ENCODE results near the gene ABL2. TPM values are rescaled to one million over a fixed set of nuclear protein-coding genes. Genes with fewer than 3 reads are reported as not detected.

Gene ABL2
- total and polyA plus RNA-seq, 9 of the 15 experiments (the other 6 are each of a cell fraction or from before 2014, with no cell fraction given): 1.4 to 15.0 (median 8.6) TPM

DNA sequence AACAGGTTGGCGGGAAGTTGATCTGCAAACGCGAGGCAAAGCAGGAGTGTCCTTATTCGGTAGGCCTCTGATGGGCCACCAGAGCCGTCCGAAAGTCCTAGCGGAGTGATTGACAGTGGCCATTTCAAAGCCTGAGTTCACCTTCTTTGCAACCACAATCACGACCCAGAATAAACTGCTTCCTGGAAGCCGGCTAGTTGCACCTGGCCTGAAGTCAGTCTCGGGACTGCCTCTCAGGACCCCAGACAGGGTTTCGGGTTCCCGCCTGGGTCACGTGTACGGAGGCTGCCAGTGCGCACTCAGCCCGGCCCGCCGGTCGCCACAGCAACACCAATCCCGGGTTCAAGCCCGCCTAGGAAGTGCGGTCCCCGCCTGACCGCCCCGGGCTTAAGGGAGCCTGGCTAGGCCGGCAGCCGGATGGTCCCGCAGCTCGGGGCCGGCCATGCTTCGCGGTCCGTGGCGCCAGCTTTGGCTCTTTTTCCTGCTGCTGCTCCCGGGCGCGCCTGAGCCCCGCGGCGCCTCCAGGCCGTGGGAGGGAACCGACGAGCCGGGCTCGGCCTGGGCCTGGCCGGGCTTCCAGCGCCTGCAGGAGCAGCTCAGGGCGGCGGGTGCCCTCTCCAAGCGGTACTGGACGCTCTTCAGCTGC, 147.7 kb downstream of the ABL2 start, which contains the start of gene TOR3A (continued):
- TF ChIP-seq, protein P1, sequence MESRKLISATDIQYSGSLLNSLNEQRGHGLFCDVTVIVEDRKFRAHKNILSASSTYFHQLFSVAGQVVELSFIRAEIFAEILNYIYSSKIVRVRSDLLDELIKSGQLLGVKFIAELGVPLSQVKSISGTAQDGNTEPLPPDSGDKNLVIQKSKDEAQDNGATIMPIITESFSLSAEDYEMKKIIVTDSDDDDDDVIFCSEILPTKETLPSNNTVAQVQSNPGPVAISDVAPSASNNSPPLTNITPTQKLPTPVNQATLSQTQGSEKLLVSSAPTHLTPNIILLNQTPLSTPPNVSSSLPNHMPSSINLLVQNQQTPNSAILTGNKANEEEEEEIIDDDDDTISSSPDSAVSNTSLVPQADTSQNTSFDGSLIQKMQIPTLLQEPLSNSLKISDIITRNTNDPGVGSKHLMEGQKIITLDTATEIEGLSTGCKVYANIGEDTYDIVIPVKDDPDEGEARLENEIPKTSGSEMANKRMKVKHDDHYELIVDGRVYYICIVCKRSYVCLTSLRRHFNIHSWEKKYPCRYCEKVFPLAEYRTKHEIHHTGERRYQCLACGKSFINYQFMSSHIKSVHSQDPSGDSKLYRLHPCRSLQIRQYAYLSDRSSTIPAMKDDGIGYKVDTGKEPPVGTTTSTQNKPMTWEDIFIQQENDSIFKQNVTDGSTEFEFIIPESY (CRISPR knock-in tag; IDR thresholded peaks at IDR 0.05): peak; percentile 86
- TF ChIP-seq, protein P2, sequence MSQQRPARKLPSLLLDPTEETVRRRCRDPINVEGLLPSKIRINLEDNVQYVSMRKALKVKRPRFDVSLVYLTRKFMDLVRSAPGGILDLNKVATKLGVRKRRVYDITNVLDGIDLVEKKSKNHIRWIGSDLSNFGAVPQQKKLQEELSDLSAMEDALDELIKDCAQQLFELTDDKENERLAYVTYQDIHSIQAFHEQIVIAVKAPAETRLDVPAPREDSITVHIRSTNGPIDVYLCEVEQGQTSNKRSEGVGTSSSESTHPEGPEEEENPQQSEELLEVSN (IDR thresholded peaks at IDR 0.05; ENCODE audit: borderline replicate concordance in 1 of 2, extremely low read depth in 1 of 2, insufficient read depth in 1 of 2, insufficient read length in 1 of 2, low read depth in 1 of 2, low read length in 1 of 2, poor library complexity in 1 of 2, severe bottlenecking in 1 of 2): peak; percentile 89 to 90
- TF ChIP-seq MYC (IDR thresholded peaks at IDR 0.05; ENCODE audit: low read depth, low read length) (peak; percentile 63; the same call in 1 of the 2 replicates), MYC (CRISPR knock-in tag; IDR thresholded peaks at IDR 0.05; ENCODE audit: borderline replicate concordance, low read depth) (no peak), RCOR1 (IDR thresholded peaks at IDR 0.05; ENCODE audit: borderline replicate concordance in 1 of 2, low read depth in 2 of 2, low read length in 2 of 2) (peak in 1 of 2 experiments; percentile 84; a peak in 1 of 4 replicates), ZNF586 (CRISPR knock-in tag; conservative IDR thresholded peaks at IDR 0.05) (no peak), MAZ (CRISPR knock-in tag; conservative IDR thresholded peaks at IDR 0.05 in 1 of 2, IDR thresholded peaks at IDR 0.05 in 1 of 2) (peak in 1 of 2 experiments; percentile 56; a peak in 2 of 4 replicates), SUPT5H (IDR thresholded peaks at IDR 0.05) (peak; percentile 84), ILK (tag; IDR thresholded peaks at IDR 0.05; ENCODE audit: borderline replicate concordance, low read depth) (no peak), KDM1A (IDR thresholded peaks at IDR 0.05) (peak; percentile 51 to 57; a peak in 2 of 4 replicates)
- TF ChIP-seq, protein P3, sequence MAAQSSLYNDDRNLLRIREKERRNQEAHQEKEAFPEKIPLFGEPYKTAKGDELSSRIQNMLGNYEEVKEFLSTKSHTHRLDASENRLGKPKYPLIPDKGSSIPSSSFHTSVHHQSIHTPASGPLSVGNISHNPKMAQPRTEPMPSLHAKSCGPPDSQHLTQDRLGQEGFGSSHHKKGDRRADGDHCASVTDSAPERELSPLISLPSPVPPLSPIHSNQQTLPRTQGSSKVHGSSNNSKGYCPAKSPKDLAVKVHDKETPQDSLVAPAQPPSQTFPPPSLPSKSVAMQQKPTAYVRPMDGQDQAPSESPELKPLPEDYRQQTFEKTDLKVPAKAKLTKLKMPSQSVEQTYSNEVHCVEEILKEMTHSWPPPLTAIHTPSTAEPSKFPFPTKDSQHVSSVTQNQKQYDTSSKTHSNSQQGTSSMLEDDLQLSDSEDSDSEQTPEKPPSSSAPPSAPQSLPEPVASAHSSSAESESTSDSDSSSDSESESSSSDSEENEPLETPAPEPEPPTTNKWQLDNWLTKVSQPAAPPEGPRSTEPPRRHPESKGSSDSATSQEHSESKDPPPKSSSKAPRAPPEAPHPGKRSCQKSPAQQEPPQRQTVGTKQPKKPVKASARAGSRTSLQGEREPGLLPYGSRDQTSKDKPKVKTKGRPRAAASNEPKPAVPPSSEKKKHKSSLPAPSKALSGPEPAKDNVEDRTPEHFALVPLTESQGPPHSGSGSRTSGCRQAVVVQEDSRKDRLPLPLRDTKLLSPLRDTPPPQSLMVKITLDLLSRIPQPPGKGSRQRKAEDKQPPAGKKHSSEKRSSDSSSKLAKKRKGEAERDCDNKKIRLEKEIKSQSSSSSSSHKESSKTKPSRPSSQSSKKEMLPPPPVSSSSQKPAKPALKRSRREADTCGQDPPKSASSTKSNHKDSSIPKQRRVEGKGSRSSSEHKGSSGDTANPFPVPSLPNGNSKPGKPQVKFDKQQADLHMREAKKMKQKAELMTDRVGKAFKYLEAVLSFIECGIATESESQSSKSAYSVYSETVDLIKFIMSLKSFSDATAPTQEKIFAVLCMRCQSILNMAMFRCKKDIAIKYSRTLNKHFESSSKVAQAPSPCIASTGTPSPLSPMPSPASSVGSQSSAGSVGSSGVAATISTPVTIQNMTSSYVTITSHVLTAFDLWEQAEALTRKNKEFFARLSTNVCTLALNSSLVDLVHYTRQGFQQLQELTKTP (IDR thresholded peaks at IDR 0.05; ENCODE audit: low read depth in 1 of 2, partially characterized antibody in 2 of 2): no peak
- TF ChIP-seq, protein P4, sequence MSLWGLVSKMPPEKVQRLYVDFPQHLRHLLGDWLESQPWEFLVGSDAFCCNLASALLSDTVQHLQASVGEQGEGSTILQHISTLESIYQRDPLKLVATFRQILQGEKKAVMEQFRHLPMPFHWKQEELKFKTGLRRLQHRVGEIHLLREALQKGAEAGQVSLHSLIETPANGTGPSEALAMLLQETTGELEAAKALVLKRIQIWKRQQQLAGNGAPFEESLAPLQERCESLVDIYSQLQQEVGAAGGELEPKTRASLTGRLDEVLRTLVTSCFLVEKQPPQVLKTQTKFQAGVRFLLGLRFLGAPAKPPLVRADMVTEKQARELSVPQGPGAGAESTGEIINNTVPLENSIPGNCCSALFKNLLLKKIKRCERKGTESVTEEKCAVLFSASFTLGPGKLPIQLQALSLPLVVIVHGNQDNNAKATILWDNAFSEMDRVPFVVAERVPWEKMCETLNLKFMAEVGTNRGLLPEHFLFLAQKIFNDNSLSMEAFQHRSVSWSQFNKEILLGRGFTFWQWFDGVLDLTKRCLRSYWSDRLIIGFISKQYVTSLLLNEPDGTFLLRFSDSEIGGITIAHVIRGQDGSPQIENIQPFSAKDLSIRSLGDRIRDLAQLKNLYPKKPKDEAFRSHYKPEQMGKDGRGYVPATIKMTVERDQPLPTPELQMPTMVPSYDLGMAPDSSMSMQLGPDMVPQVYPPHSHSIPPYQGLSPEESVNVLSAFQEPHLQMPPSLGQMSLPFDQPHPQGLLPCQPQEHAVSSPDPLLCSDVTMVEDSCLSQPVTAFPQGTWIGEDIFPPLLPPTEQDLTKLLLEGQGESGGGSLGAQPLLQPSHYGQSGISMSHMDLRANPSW (CRISPR knock-in tag; IDR thresholded peaks at IDR 0.05): 0 out of 2 replicates have a peak, but pooled peaks have one; percentile 45
- TF ChIP-seq, protein P5, sequence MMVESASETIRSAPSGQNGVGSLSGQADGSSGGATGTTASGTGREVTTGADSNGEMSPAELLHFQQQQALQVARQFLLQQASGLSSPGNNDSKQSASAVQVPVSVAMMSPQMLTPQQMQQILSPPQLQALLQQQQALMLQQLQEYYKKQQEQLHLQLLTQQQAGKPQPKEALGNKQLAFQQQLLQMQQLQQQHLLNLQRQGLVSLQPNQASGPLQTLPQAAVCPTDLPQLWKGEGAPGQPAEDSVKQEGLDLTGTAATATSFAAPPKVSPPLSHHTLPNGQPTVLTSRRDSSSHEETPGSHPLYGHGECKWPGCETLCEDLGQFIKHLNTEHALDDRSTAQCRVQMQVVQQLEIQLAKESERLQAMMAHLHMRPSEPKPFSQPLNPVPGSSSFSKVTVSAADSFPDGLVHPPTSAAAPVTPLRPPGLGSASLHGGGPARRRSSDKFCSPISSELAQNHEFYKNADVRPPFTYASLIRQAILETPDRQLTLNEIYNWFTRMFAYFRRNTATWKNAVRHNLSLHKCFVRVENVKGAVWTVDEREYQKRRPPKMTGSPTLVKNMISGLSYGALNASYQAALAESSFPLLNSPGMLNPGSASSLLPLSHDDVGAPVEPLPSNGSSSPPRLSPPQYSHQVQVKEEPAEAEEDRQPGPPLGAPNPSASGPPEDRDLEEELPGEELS (CRISPR knock-in tag; IDR thresholded peaks at IDR 0.05; ENCODE audit: borderline replicate concordance): peak; percentile 85; the same call in 1 of the 2 replicates
